22Rv1 (cell line): ENCODE data around the gene CTCF.

Experiments used
- H3K27ac ChIP-seq: fragments of 450-650 bp; 2 replicates; pipeline ENCODE4 v1.5.1; 2017
- ZFX ChIP-seq: fragments of 450-650 bp; IDR thresholded peaks from 2 replicates; pipeline ENCODE4 v1.6.1; 2017; ENCODE audit warnings: antibody characterized with exemption, borderline replicate concordance
- TF ChIP-seq, protein P1 (sequence below): fragments of 450-650 bp; IDR thresholded peaks from 2 replicates; pipeline ENCODE4 v1.5.1; 2017; ENCODE audit warnings: mild to moderate bottlenecking

Gene CTCF

DNA sequence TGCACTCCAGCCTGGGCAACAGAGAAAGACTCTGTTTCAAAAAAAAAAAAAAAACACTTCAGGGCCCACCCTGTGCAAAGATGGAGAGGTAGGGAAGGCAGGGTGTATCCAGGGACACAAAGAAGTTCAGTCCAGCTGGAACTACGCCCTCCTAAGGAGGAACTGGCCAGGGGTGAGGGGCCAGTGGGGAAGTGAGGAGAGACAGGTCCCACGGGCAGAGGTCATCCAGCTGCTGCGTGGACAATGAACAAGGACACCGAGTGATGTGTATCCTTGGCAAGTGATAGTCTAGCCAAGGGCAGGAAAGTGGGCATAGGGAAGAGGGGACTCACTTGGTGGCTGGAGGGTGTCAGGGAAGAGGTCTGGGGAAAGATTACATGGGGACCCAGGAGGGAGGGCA lies 43.1 kb upstream of the CTCF start:
- H3K27ac ChIP-seq = no peak overlapping the region
- no peak for TF ChIP-seq ZFX
- TF ChIP-seq, protein P1, sequence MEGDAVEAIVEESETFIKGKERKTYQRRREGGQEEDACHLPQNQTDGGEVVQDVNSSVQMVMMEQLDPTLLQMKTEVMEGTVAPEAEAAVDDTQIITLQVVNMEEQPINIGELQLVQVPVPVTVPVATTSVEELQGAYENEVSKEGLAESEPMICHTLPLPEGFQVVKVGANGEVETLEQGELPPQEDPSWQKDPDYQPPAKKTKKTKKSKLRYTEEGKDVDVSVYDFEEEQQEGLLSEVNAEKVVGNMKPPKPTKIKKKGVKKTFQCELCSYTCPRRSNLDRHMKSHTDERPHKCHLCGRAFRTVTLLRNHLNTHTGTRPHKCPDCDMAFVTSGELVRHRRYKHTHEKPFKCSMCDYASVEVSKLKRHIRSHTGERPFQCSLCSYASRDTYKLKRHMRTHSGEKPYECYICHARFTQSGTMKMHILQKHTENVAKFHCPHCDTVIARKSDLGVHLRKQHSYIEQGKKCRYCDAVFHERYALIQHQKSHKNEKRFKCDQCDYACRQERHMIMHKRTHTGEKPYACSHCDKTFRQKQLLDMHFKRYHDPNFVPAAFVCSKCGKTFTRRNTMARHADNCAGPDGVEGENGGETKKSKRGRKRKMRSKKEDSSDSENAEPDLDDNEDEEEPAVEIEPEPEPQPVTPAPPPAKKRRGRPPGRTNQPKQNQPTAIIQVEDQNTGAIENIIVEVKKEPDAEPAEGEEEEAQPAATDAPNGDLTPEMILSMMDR = no peak

DNA sequence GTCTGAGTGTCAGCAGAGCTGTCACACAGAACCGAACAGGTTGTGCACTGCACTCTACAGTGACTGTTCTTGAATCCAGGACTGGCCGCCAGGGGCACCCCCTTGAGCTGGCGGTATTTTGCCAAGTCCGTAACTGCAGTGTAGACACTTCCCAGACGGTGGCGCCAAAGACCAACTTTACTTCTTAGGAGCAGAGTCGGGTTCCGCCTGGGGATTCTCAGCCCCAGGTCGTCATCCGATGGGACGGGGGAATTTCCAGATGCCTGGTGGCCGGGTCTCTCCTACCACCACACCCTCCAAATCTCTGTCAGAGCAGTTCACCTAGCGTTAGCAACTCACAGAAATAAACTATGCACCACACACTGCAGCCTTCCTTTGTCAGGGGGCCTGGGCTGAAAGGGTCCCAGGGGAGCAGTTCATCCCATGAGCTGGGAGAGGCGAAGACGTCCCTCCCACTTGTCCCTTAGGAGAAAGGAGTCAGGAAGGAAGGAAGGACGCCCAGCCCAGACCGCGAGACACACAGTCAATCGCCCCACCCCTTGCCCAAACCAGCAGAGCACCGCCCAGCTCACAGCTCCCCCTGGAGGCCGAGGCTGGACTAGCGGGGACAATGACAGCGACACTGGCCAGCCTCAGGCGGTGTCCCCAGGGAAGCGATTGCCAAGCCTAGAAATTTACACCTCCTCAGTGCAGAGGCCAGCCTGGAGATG lies 41.1 kb upstream of the CTCF start:
- peak overlapping the region; percentile 88 for H3K27ac ChIP-seq
- TF ChIP-seq ZFX = no peak
- TF ChIP-seq, protein P1 = peak; percentile 98

DNA sequence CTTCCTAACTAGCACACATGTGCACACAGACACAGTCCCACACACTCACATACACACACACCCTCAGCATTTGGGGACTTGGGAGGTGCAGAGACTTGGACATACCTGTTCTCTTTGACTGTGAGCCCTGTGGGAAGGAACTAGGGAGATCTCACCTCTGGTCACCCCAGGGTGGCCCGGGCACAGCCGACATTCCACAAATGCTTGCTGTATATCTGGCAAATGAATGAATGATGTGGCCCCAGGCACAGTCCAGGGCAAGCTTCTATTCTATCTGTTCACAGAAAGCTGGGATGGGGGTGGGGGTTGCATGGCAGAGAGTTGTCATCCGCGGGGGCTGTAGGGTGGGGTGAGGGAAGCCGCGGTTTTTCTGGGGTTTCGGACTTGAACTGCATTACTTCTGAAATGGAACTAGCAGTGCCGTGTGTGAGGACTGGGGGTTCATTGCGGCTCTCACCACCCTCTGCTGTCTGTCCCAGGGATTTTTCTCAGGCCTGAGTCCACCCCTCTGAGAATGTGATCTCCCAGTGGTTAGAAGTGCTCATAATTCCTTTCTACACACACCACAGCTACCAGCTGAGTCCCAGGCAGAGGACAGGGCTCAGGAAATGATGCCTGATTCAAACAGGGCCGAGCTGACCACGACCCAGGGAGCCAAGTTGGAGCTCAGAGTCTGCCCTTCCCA lies 37.0 kb upstream of the CTCF start:
- peak overlapping the region; percentile 86 for H3K27ac ChIP-seq
- TF ChIP-seq, protein P1 = no peak
- TF ChIP-seq ZFX = no peak

DNA sequence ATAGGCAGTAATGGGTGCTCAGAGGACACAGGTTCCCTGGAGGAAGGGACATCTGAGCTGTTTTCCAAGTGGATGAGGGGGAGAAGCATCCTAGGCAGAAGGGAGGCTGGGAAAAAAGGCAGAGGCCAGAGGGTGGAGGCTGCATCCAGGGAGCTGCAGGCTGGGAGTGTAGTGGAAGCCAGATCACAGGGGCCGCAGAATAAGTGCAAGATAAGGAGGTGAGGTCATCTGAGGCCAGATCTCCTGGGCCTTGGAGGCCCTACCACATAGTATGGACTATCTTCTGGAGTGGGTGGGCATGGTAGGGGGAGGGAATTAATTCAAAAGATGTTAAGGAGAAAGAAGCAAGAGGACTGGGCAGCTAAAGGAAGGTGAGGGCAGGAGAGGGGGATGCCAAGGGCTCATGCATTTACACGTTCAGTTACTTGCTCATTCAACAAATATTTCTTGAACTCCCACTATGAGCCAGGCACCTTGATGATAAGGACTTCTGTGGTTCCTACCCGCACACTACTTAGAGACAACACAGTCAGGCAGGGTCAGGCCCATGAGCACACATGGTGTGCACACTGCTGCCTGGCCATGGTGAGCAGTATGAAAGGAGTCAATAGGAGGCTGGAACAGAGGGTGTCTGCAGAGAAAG lies 36.1 kb upstream of the CTCF start:
- TF ChIP-seq, protein P1 = no peak
- no peak for TF ChIP-seq ZFX
- peak overlapping the region; percentile 86 for H3K27ac ChIP-seq

DNA sequence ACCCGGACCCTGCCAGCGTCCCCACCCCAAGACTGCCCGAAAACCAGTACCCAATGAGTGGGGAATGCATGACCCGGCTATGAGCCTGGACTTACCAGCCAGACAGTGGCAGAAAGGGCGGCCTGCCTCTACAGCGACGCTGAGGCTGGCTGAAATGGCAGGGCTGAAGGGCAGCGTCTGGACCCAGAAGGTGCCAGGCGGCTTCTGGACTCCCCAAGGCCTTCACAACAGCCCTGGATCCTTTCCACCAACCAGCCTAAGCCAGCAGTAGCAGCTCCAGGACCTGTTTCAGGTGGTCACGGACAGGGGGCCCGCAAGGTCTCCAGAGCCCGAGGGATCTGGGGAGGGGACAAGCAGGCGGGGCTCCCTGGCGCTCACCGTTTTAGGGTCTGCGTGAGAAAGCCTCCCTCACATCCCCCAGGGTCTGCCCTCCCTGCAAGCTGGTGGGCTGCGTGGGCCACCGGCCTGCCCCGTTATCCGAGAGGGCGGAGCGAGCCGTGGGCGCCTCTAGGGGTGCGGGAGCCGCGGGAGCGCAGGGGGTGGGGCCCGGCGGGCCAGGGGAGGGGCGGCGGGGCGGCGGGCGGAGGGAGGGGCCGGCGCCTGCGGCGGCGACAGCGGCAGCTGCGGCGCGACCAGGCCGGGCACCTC lies 34.0 kb upstream of the CTCF start, which contains the start of gene RIPOR1:
Gene RIPOR1 (plus strand): TSS at position 608 of the 648 bp plus-strand sequence. CDS start 9,618 bp downstream, outside the sequence.
- peak within 1 kb of the TSS; percentile 86 for H3K27ac ChIP-seq
- TF ChIP-seq ZFX = no peak
- TF ChIP-seq, protein P1 = no peak

DNA sequence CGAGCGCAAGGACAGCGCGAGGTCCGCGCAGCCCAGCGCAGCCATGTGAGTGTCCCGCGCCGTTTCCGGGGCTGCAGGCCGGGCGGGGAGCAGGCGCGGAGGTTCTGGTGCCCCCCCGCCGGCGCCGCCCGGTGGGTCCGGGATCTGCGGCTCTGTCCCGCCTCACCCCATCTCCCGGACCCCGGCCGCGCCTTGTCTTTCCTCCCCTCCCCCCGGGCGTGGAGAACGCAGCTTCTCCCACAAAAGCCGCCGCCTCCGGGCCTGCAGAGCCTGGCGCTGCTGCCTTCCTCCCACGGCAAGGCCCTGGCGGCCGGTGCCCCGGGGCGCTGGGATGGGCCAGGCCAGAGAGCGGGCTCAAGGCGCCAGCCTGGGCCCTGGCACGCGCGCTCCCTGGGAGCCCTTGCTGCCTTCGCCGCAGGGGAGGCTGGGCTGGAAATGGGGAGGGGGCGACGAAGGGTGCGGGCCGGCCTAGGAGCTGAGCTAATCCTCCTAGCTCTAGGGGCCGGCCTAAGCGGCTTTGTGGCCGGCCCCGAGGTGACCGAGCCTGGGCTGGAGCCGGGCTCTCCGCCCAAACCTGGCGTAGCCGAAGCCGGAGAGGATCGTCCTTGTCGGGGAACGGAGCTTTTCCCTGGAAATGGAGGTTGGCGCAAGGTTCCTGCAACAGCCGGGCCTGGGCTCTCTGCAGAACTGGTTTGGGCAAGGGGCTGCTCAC lies 33.3 kb upstream of the CTCF start:
- peak overlapping the region; percentile 86 for H3K27ac ChIP-seq
- TF ChIP-seq ZFX = no peak
- TF ChIP-seq, protein P1 = no peak
